ENCODE data around the gene DOP1B.

The DOP1B gene

GRCh38 chr21:36205962-36206361 is 49.3 kb downstream of the DOP1B start:
- DNase-seq, result no peak
